GM13976 (cell line): ENCODE results near the gene TAS2R50.

Experiments
- DNase-seq: peaks from one replicate; pipeline ENCODE4 v3.0.0; 2012; ENCODE audit warnings: low spot score
- CTCF ChIP-seq: IDR thresholded peaks from 2 replicates; pipeline ENCODE4 v1.5.1; 2012; ENCODE audit warnings: borderline replicate concordance, mild to moderate bottlenecking; ENCODE audit not compliant: insufficient read depth; ENCODE audit errors: extremely low read depth, missing control alignments, control extremely low read depth
- in situ Hi-C: fragments of 300-500 bp; cut with MboI; formaldehyde crosslinking; loops from one replicate; pipeline ENCODE4 v1.12.0; 2022; ENCODE audit warnings: low sequenced_read_pairs, mixed read lengths, inconsistent platforms; ENCODE audit not compliant: unreplicated experiment

The TAS2R50 gene

GRCh38 chr12:11015775-11016430, 29.2 kb upstream of the TAS2R50 start:
- in situ Hi-C loops = no loop called here
- no peak for DNase-seq

GRCh38 chr12:11014234-11014633, 27.5 kb upstream of the TAS2R50 start:
- no peak for TF ChIP-seq CTCF
- in situ Hi-C loops = no loop called here
- no peak for DNase-seq

More at GRCh38 chr12:11015775-11016430, 29.2 kb upstream of the TAS2R50 start:
- TF ChIP-seq CTCF = no peak

- in situ Hi-C loops = no loop called here
- TF ChIP-seq CTCF = no peak
- DNase-seq = no peak
Observed at GRCh38 chr12:11007608-11008007, 20.9 kb upstream of the TAS2R50 start.

- TF ChIP-seq CTCF = no peak
- no peak for DNase-seq
- in situ Hi-C loops = no loop called here
Observed at GRCh38 chr12:10998204-10998603, 11.5 kb upstream of the TAS2R50 start, which contains the start of gene TAS2R20. Gene TAS2R20 (minus strand): TSS chr12:10998304. CDS start chr12:10997875, 429 bp downstream.

GRCh38 chr12:10994307-10994706, 7.6 kb upstream of the TAS2R50 start:
- in situ Hi-C loops = no loop called here
- DNase-seq = no peak
- no peak for TF ChIP-seq CTCF

- no peak for TF ChIP-seq CTCF
- in situ Hi-C loops = no loop called here
- no peak for DNase-seq
Observed at GRCh38 chr12:10989107-10989506, 2.4 kb upstream of the TAS2R50 start.
